Erythroblast (primary cell): ENCODE measurements around the gene PFAS.

ENCODE experiments used
- GATA1 ChIP-seq: IDR thresholded peaks from 2 replicates; pipeline ENCODE4 v1.6.1; 2011; ENCODE audit warnings: low read depth, mild to moderate bottlenecking, control low read depth, low read length, moderate library complexity
- POLR2A ChIP-seq: IDR thresholded peaks from 2 replicates; pipeline ENCODE4 v1.6.1; 2011; ENCODE audit warnings: mild to moderate bottlenecking, low read length

DNA sequence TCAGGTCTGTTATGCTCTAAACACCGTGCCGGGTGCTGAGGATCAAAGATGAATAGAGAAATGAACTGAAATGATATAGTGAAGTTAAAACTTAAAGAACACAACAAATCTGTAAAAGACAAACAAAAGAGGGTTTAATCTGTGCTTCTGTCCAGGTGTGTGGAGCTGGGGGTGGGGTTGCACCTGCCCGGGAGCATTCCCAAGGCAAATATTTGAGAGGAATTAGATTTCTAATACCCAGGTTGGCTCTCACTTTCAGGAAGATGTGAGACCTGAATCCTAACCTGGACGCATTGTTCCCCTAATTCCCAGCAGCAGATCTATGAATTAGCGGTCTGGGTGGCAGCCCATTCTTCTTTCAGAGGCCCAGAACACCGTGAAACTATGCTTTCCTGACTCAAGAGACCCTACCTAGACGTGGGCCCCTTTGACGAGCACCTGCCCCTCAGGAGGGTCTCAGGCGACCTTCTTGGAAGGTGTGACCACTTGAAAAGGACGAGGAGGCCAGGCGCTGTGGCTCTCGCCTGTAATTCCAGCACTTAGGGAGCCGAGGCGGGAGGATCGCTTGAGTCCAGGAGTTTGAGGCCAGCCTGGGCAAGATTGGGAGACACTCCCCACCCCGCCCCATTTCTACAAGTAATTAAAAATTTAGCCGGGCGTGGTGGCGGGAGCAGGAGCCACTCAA is 38.7 kb downstream of the PFAS start:
- TF ChIP-seq POLR2A (no peak), GATA1 (no peak)
